DND-41 (cell line): ENCODE data around the gene MAP2K5.

Source experiments
- ATAC-seq: fragments of 200-7000 bp; cut with Tn5 transposase; 3 replicates; pipeline ENCODE4 v1.9.1; 2021; ENCODE audit warnings: low read depth; ENCODE audit not compliant: insufficient read depth
- DNase-seq: peaks from one replicate; pipeline ENCODE4 v3.0.0-alpha.2; 2020
- H2AFZ ChIP-seq: 2 replicates; pipeline ENCODE4 v1.6.0; 2012; ENCODE audit warnings: low read depth, low read length
- H3K27ac ChIP-seq: 2 replicates; pipeline ENCODE4 v1.5.1; 2012; ENCODE audit warnings: low read length, inconsistent platforms
- H3K27me3 ChIP-seq: fragments of 200-600 bp; sonication (generic); 2 replicates; pipeline ENCODE4 v1.6.0; 2012; ENCODE audit warnings: low read length, mild to moderate bottlenecking, inconsistent platforms; ENCODE audit not compliant: insufficient read depth, poor library complexity
- H3K36me3 ChIP-seq: 2 replicates; pipeline ENCODE4 v1.5.1; 2012; ENCODE audit warnings: low read length, inconsistent platforms; ENCODE audit not compliant: insufficient read depth
- H3K4me1 ChIP-seq: 2 replicates; pipeline ENCODE4 v1.5.1; 2012; ENCODE audit warnings: mild to moderate bottlenecking, low read length; ENCODE audit not compliant: insufficient read depth
- H3K4me2 ChIP-seq: 2 replicates; pipeline ENCODE4 v1.6.0; 2012; ENCODE audit warnings: mild to moderate bottlenecking, moderate library complexity, low read length, inconsistent platforms; ENCODE audit not compliant: insufficient read depth
- H3K4me3 ChIP-seq, 2 experiments: fragments of 200-600 bp in 1 of 2; shearing (Covaris generic) in 1 of 2; 2 replicates each; pipeline ENCODE4 v1.5.1; 2012 to 2016; ENCODE audit warnings: inconsistent platforms in 2 of 2, low read length in 2 of 2, mild to moderate bottlenecking in 2 of 2, low read depth in 1 of 2, moderate library complexity in 1 of 2
- H3K79me2 ChIP-seq: 2 replicates; pipeline ENCODE4 v1.6.0; 2012; ENCODE audit warnings: low read length, inconsistent platforms; ENCODE audit not compliant: insufficient read depth
- H3K9ac ChIP-seq: 2 replicates; pipeline ENCODE4 v1.6.0; 2012; ENCODE audit warnings: low read depth, mild to moderate bottlenecking, inconsistent platforms, low read length, moderate library complexity
- H3K9me3 ChIP-seq: 2 replicates; pipeline ENCODE4 v1.5.1; 2012; ENCODE audit warnings: low read length, moderate library complexity, mild to moderate bottlenecking, inconsistent platforms; ENCODE audit not compliant: insufficient read depth, severe bottlenecking
- H4K20me1 ChIP-seq: 2 replicates; pipeline ENCODE4 v1.6.0; 2012; ENCODE audit warnings: low read length; ENCODE audit not compliant: insufficient read depth
- EZH2 ChIP-seq: IDR thresholded peaks from 3 replicates; pipeline ENCODE4 v1.6.1; 2012; ENCODE audit warnings: borderline replicate concordance, low read depth, mild to moderate bottlenecking, moderate library complexity, low read length, inconsistent platforms; ENCODE audit not compliant: severe bottlenecking
- TF ChIP-seq, protein P1 (sequence below): IDR thresholded peaks from 2 replicates; pipeline ENCODE4 v1.5.1; 2012; ENCODE audit warnings: borderline replicate concordance, low read length, moderate library complexity, mild to moderate bottlenecking; ENCODE audit not compliant: poor library complexity, severe bottlenecking; ENCODE audit errors: extremely low read depth

The MAP2K5 gene

DNA sequence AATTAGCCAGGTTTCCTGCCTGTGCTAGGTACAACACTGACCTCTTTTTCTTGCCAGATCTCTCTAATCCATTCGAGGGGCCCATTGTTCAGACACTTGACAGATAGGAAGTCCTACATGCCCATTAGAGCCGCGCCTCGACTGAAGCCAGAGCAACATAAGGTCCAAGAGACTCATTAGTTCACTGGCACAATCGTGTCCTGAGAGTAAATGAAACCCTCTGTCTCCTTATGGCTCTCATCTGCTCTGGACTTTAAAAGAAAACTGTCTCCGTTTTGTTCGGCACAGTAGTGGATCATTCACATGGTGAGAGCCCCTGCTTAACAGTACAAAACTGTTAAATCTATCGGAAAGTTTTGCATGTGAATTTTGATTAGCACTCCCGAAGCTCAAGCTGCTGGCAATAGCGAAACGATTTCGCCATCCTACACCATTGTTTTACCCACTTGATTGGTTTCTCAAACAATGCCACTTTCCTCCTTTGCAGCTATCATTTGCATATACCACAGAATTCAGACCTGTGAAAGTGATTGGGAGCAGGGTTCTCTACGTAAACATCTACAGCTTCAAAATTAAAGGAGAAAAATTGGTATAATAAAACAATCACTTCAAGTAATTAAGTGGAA is 40.6 kb upstream of the MAP2K5 start:
- ATAC-seq (no peak), DNase-seq (no peak)
- Histone ChIP-seq H3K4me1 (no peaks in the 10 kb centered on the region), H3K4me2 (no peak overlapping the region), H3K27me3 (no peaks in the 10 kb centered on the region), H3K4me3 (no peak overlapping the region), H3K36me3 (no peaks in the 10 kb centered on the region), H4K20me1 (no peaks in the 10 kb centered on the region), H3K9me3 (no peaks in the 10 kb centered on the region), H3K9ac (no peak overlapping the region), H2AFZ (no peak overlapping the region), H3K79me2 (no peaks in the 10 kb centered on the region), H3K27ac (no peak overlapping the region)
- TF ChIP-seq, protein P1, sequence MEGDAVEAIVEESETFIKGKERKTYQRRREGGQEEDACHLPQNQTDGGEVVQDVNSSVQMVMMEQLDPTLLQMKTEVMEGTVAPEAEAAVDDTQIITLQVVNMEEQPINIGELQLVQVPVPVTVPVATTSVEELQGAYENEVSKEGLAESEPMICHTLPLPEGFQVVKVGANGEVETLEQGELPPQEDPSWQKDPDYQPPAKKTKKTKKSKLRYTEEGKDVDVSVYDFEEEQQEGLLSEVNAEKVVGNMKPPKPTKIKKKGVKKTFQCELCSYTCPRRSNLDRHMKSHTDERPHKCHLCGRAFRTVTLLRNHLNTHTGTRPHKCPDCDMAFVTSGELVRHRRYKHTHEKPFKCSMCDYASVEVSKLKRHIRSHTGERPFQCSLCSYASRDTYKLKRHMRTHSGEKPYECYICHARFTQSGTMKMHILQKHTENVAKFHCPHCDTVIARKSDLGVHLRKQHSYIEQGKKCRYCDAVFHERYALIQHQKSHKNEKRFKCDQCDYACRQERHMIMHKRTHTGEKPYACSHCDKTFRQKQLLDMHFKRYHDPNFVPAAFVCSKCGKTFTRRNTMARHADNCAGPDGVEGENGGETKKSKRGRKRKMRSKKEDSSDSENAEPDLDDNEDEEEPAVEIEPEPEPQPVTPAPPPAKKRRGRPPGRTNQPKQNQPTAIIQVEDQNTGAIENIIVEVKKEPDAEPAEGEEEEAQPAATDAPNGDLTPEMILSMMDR: no peak
- TF ChIP-seq EZH2: no peak

DNA sequence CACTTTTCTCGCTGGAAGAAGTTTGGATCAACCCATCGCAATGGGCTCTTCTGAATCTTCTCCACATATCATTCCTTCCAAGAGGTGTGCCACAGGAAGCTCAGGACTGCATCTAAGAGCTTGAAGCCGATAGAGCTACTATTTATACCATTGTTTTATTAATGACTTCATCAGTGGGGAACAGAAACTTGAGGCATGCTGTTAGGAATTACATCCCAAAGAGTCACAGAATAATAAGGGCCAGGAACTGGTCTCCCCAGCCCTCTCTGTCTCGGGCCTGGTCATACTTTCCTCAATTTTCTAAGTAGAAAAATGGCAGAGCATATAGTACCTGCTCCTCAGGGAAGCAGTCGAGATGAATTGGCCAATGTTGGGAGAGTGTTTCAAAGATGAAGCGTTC is 38.4 kb upstream of the MAP2K5 start:
- Histone ChIP-seq H3K9me3 (no peaks in the 10 kb centered on the region), H3K4me2 (no peak overlapping the region), H3K4me3 (no peak overlapping the region), H3K79me2 (no peaks in the 10 kb centered on the region), H3K4me1 (no peaks in the 10 kb centered on the region), H2AFZ (no peak overlapping the region), H3K36me3 (no peaks in the 10 kb centered on the region), H3K27ac (no peak overlapping the region), H4K20me1 (no peaks in the 10 kb centered on the region), H3K27me3 (no peaks in the 10 kb centered on the region), H3K9ac (no peak overlapping the region)
- ATAC-seq (no peak), DNase-seq (no peak)
- TF ChIP-seq, protein P1: no peak
- no peak for TF ChIP-seq EZH2

DNA sequence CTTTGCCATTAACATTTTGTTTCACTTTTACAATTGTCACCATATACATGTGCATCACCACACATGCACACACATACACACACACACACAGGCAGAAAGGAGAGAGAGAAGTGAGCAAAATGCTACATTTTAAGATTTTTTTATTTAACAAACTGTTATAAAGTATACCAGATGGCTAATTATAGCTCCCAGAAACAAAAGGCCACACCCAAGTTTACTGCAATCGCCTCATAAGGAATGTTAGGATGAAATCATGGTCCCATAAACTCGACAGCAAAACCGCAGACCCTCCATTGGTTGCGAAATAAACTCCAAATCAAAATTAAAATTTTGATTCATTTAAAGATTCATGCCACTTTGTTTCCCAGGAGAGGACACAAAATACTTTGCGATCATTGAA is 37.7 kb upstream of the MAP2K5 start:
- H3K9ac ChIP-seq: no peak overlapping the region
- no peak overlapping the region for H2AFZ ChIP-seq
- H3K4me3 ChIP-seq: no peak overlapping the region
- no peaks in the 10 kb centered on the region for H3K36me3 ChIP-seq
- ATAC-seq (no peak), DNase-seq (no peak)
- H3K27me3 ChIP-seq: no peaks in the 10 kb centered on the region
- no peaks in the 10 kb centered on the region for H3K4me1 ChIP-seq
- no peak overlapping the region for H3K4me2 ChIP-seq
- TF ChIP-seq, protein P1: no peak
- no peak for TF ChIP-seq EZH2
- no peaks in the 10 kb centered on the region for H4K20me1 ChIP-seq
- no peaks in the 10 kb centered on the region for H3K79me2 ChIP-seq
- H3K9me3 ChIP-seq: no peaks in the 10 kb centered on the region
- no peak overlapping the region for H3K27ac ChIP-seq
